Hepatocyte (in vitro differentiated cells): ENCODE results near the gene PCNT. TPM values are rescaled to one million over a fixed set of nuclear protein-coding genes. Genes with fewer than 3 reads are reported as not detected.

Experiments
- DNase-seq: peaks from one replicate; pipeline ENCODE4 v3.0.0-alpha.2; 2016; ENCODE audit warnings: low spot score
- H2AFZ ChIP-seq: fragments of 200-600 bp; sonication (generic); 2 replicates; pipeline ENCODE4 v1.6.0; 2016; ENCODE audit warnings: antibody characterized with exemption, mild to moderate bottlenecking
- H3K27ac ChIP-seq: fragments of 200-600 bp; sonication (generic); 2 replicates; pipeline ENCODE4 v1.5.1; 2016; ENCODE audit warnings: mild to moderate bottlenecking
- H3K27me3 ChIP-seq: fragments of 200-600 bp; sonication (generic); 2 replicates; pipeline ENCODE4 v1.6.1; 2016
- H3K36me3 ChIP-seq: fragments of 200-600 bp; sonication (generic); replicated peaks from 2 replicates; pipeline ENCODE4 v1.5.1; 2016; ENCODE audit warnings: low read depth; ENCODE audit not compliant: insufficient read depth
- H3K4me1 ChIP-seq: fragments of 200-600 bp; sonication (generic); 2 replicates; pipeline ENCODE4 v1.5.1; 2016; ENCODE audit warnings: mild to moderate bottlenecking, moderate library complexity; ENCODE audit not compliant: insufficient read depth
- H3K4me2 ChIP-seq: fragments of 200-600 bp; sonication (generic); 2 replicates; pipeline ENCODE4 v1.6.0; 2016
- H3K4me3 ChIP-seq: fragments of 200-600 bp; sonication (generic); 2 replicates; pipeline ENCODE4 v1.5.1; 2016; ENCODE audit warnings: mild to moderate bottlenecking
- H3K79me2 ChIP-seq: fragments of 200-600 bp; sonication (generic); 2 replicates; pipeline ENCODE4 v1.6.0; 2017; ENCODE audit warnings: mild to moderate bottlenecking
- H3K9me2 ChIP-seq: fragments of 200-600 bp; sonication (generic); replicated peaks from 2 replicates; pipeline ENCODE4 v1.6.0; 2017; ENCODE audit warnings: mild to moderate bottlenecking; ENCODE audit not compliant: insufficient read depth
- H3K9me3 ChIP-seq: fragments of 200-600 bp; sonication (generic); 2 replicates; pipeline ENCODE4 v1.5.1; 2016; ENCODE audit warnings: low read depth, mild to moderate bottlenecking
- H4K20me1 ChIP-seq: fragments of 200-600 bp; sonication (generic); 2 replicates; pipeline ENCODE4 v1.6.0; 2016; ENCODE audit warnings: mild to moderate bottlenecking; ENCODE audit not compliant: insufficient read depth, poor library complexity, severe bottlenecking
- EZH2 ChIP-seq: fragments of 200-600 bp; sonication (generic); IDR thresholded peaks from 2 replicates; pipeline ENCODE4 v1.6.1; 2016; ENCODE audit warnings: antibody characterized with exemption, mild to moderate bottlenecking, borderline replicate concordance
- EZH2phosphoT487 ChIP-seq: fragments of 200-600 bp; sonication (generic); IDR thresholded peaks from one replicate; pipeline ENCODE4 v1.6.1; 2018; ENCODE audit warnings: antibody characterized with exemption, mild to moderate bottlenecking, low read depth, moderate library complexity; ENCODE audit not compliant: unreplicated experiment, severe bottlenecking
- WGBS: methylation state at CpG from one replicate; pipeline ENCODE4 v1.1.6; 2016; ENCODE audit warnings: low lambda C conversion rate; ENCODE audit errors: missing lambda C conversion rate; 5-methylcytosine and 5-hydroxymethylcytosine counted together
- polyA plus RNA-seq: library from polyadenylated mRNA; unstranded; fragments of >200 nt; fragmentation: Nextera tagmentation; extraction: Ambion mirVana; gene quantifications from 2 replicates; pipeline ENCODE4 v1.2.1, GENCODE V29; 2016
- total RNA-seq: library from RNA; depleted of rRNA; stranded (reverse); fragments of >200 nt; gene quantifications from 2 replicates; pipeline ENCODE4 v1.2.3, GENCODE V29; 2014
- TF ChIP-seq, protein P1 (sequence below): fragments of 200-600 bp; sonication (generic); IDR thresholded peaks from 2 replicates; pipeline ENCODE4 v1.5.1; 2016; ENCODE audit warnings: antibody characterized with exemption, mild to moderate bottlenecking; ENCODE audit not compliant: poor library complexity

PCNT gene
- total and polyA plus RNA-seq, 2 experiments from 2014 or later: 11.5 to 14.3 TPM

GRCh38 chr21:46318464-46318845, 5.5 kb upstream of the PCNT start:
- DNase-seq: no peak
- WGBS: 73% methylated on average over 4 of the region's 4 CpGs
- Histone ChIP-seq H3K36me3 (no peaks in the 10 kb centered on the region), H3K27me3 (no peaks in the 10 kb centered on the region), H3K4me1 (peaks cover 10% of the 10 kb centered on the region), H2AFZ (no peak overlapping the region), H4K20me1 (no peaks in the 10 kb centered on the region), H3K9me3 (no peaks in the 10 kb centered on the region), H3K4me2 (no peak overlapping the region), H3K79me2 (peaks cover 36% of the 10 kb centered on the region), H3K4me3 (no peak overlapping the region), H3K27ac (no peak overlapping the region), H3K9me2 (no peaks in the 10 kb centered on the region)
- TF ChIP-seq EZH2 (no peak), EZH2phosphoT487 (no peak)

GRCh38 chr21:46319186-46319585, 4.8 kb upstream of the PCNT start:
- H3K9me2 ChIP-seq: no peaks in the 10 kb centered on the region
- TF ChIP-seq, protein P1, sequence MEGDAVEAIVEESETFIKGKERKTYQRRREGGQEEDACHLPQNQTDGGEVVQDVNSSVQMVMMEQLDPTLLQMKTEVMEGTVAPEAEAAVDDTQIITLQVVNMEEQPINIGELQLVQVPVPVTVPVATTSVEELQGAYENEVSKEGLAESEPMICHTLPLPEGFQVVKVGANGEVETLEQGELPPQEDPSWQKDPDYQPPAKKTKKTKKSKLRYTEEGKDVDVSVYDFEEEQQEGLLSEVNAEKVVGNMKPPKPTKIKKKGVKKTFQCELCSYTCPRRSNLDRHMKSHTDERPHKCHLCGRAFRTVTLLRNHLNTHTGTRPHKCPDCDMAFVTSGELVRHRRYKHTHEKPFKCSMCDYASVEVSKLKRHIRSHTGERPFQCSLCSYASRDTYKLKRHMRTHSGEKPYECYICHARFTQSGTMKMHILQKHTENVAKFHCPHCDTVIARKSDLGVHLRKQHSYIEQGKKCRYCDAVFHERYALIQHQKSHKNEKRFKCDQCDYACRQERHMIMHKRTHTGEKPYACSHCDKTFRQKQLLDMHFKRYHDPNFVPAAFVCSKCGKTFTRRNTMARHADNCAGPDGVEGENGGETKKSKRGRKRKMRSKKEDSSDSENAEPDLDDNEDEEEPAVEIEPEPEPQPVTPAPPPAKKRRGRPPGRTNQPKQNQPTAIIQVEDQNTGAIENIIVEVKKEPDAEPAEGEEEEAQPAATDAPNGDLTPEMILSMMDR: no peak
- TF ChIP-seq EZH2phosphoT487: no peak
- TF ChIP-seq EZH2: no peak
- 93% methylated on average over 7 of the region's 7 CpGs for WGBS
- no peak overlapping the region for H3K4me2 ChIP-seq
- no peaks in the 10 kb centered on the region for H3K27me3 ChIP-seq
- H3K4me3 ChIP-seq: no peak overlapping the region
- no peaks in the 10 kb centered on the region for H3K36me3 ChIP-seq
- no peak overlapping the region for H2AFZ ChIP-seq
- no peaks in the 10 kb centered on the region for H3K9me3 ChIP-seq
- H3K4me1 ChIP-seq: peaks cover 10% of the 10 kb centered on the region
- H4K20me1 ChIP-seq: no peaks in the 10 kb centered on the region
- no peak for DNase-seq
- no peak overlapping the region for H3K27ac ChIP-seq
- peaks cover 36% of the 10 kb centered on the region for H3K79me2 ChIP-seq

DNA sequence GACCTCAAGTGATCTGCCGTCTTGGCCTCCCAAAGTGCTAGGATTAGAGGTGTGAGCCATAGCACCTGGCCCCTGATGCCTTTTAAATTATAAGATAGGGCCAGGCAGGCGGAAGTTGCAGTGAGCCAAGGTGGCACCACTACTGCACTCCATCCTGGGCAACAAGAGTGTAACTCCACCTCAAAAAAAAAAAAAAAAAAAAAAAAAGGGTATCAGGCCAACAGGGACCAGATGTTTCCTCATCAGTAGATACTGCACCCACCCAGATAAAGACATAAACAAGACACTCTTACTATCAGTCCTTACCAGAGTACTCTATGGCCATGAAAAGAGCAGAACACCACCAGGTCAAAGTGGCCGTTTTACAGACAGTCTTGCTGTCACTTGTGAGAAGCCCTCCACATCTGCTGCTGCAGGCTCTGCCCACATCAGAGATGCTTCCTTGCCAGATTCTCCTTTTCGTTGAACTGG, 3.6 kb upstream of the PCNT start:
- Histone ChIP-seq H3K9me3 (no peaks in the 10 kb centered on the region), H3K27me3 (no peaks in the 10 kb centered on the region), H3K27ac (no peak overlapping the region), H3K4me3 (no peak overlapping the region), H3K9me2 (no peaks in the 10 kb centered on the region), H3K79me2 (peaks cover 36% of the 10 kb centered on the region), H3K4me2 (peak overlapping the region; percentile 33), H4K20me1 (no peaks in the 10 kb centered on the region), H3K36me3 (no peaks in the 10 kb centered on the region), H2AFZ (no peak overlapping the region), H3K4me1 (peaks cover 10% of the 10 kb centered on the region)
- TF ChIP-seq, protein P1: no peak
- TF ChIP-seq EZH2phosphoT487: no peak
- TF ChIP-seq EZH2: no peak
- WGBS: 66% methylated on average over 3 of the region's 4 CpGs
- no peak for DNase-seq

GRCh38 chr21:46322351-46323226, 1.4 kb upstream of the PCNT start:
- no peaks in the 10 kb centered on the region for H3K27me3 ChIP-seq
- H3K9me2 ChIP-seq: no peaks in the 10 kb centered on the region
- peak overlapping the region; percentile 44 for H3K4me3 ChIP-seq
- TF ChIP-seq, protein P1: no peak
- no peak for TF ChIP-seq EZH2
- TF ChIP-seq EZH2phosphoT487: no peak
- H3K4me2 ChIP-seq: peak overlapping the region; percentile 100
- H3K4me1 ChIP-seq: peaks cover 22% of the 10 kb centered on the region
- no peaks in the 10 kb centered on the region for H3K36me3 ChIP-seq
- no peaks in the 10 kb centered on the region for H3K9me3 ChIP-seq
- DNase-seq: peak; percentile 45
- peaks cover 58% of the 10 kb centered on the region for H3K79me2 ChIP-seq
- 4% methylated on average over 50 of the region's 50 CpGs for WGBS
- H3K27ac ChIP-seq: peak overlapping the region; percentile 3
- no peaks in the 10 kb centered on the region for H4K20me1 ChIP-seq
- peak overlapping the region; percentile 21 for H2AFZ ChIP-seq
